ENCODE data around the gene PRSS53.
A peak's percentile ranks its signal among the peaks of the same experiment; 100 is the strongest.

PRSS53 gene

GRCh38 chr16:31061813-31062440 lies 26.8 kb downstream of the PRSS53 start:
- Mint-ChIP-seq H3K27ac (no peak overlapping the region), H3K9me3 (no peaks in the 10 kb centered on the region), H3K4me3 (no peak overlapping the region), H3K4me1 (peaks cover 37% of the 10 kb centered on the region), H3K36me3 (peaks cover 9% of the 10 kb centered on the region), H3K27me3 (no peaks in the 10 kb centered on the region)

DNA sequence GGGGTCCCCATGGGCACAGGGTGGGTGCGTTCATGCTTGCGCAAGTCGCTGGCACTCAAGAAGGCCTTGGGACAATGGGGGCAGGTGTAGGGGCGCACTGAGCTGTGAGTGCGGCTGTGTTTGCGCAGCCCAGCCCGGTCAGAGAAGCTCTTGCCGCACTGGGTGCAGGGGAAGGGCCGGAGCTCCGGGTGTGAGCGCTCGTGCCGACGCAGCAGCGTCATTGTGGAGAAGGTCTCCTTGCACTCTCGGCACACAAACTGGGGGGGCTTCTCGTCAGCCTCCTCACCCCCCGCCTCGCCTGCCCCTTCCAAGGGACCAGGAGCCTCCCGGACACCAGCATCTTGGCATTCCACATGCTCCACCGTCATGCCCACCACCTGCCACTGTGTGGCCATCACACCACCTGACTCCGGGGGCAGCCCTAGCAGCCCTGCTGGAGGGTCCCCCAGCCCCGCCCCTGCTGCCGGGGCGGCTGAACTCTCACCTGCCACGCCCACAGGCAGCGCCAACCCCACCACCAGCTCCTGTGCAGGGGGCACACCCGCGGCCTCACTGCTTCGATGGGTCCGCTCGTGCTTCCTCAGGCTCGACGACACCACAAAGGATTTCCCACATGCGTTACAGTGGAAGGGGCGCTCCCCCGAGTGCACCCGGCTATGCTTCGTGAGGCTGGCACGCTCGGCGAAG lies 27.5 kb downstream of the PRSS53 start:
- H3K9me3 Mint-ChIP-seq, result no peaks in the 10 kb centered on the region
- no peaks in the 10 kb centered on the region for H3K27me3 Mint-ChIP-seq
- peaks cover 32% of the 10 kb centered on the region for H3K4me1 Mint-ChIP-seq
- no peak overlapping the region for H3K4me3 Mint-ChIP-seq
- H3K27ac Mint-ChIP-seq, result no peak overlapping the region
- peaks cover 9% of the 10 kb centered on the region for H3K36me3 Mint-ChIP-seq

- peaks cover 2% of the 10 kb centered on the region for H3K36me3 Mint-ChIP-seq
- H3K27ac Mint-ChIP-seq, result no peak overlapping the region
- H3K4me1 Mint-ChIP-seq, result no peaks in the 10 kb centered on the region
- no peaks in the 10 kb centered on the region for H3K27me3 Mint-ChIP-seq
- H3K4me3 Mint-ChIP-seq, result no peak overlapping the region
- no peaks in the 10 kb centered on the region for H3K9me3 Mint-ChIP-seq
These were observed 33.1 kb downstream of the PRSS53 start for GRCh38 chr16:31055613-31056012.

- no peaks in the 10 kb centered on the region for H3K4me1 Mint-ChIP-seq
- H3K36me3 Mint-ChIP-seq, result no peaks in the 10 kb centered on the region
- no peak overlapping the region for H3K27ac Mint-ChIP-seq
- H3K4me3 Mint-ChIP-seq, result no peak overlapping the region
- no peaks in the 10 kb centered on the region for H3K9me3 Mint-ChIP-seq
- no peaks in the 10 kb centered on the region for H3K27me3 Mint-ChIP-seq
These were observed 36.6 kb downstream of the PRSS53 start for GRCh38 chr16:31052114-31052513.

DNA sequence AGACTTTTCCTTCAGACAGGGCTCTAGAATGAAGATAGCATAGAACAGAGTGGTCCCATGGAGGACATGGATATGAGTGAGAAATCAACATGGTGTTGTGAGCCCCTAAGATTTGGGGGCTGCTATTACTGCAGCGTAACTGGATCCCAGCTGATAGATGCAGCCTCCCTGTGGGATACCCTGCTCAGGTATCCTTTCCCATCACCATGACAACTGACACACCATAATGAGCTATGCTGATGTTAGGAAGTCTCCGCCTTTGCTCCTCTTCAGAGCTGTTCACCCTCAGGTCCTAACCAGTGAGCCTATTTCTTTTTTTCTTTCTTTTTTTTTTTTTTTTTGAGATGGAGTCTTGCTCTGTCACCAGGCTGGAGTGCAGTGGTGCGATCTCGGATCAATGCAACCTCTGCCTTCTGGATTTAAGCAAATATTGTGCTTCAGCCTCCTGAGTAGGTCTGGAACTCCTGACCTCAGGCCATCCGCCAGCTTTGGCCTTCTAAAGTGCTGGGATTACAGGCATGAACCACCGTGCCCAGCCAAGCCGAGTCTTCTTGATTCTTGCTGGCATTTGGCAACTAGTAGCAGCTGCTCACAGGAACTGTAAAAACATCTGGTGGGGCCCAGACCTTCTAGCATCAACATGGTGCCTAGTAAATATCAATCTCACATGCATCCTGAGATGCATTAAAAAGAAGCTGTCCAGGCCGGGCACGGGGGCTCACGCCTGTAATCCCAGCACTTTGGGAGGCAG lies 38.3 kb downstream of the PRSS53 start:
- Mint-ChIP-seq H3K4me3 (no peak overlapping the region), H3K4me1 (no peaks in the 10 kb centered on the region), H3K36me3 (no peaks in the 10 kb centered on the region), H3K27ac (no peak overlapping the region), H3K9me3 (no peaks in the 10 kb centered on the region), H3K27me3 (no peaks in the 10 kb centered on the region)

GRCh38 chr16:31043898-31044481 lies 44.8 kb downstream of the PRSS53 start:
- H3K27me3 Mint-ChIP-seq, result no peaks in the 10 kb centered on the region
- no peaks in the 10 kb centered on the region for H3K4me1 Mint-ChIP-seq
- no peak overlapping the region for H3K4me3 Mint-ChIP-seq
- H3K9me3 Mint-ChIP-seq, result no peaks in the 10 kb centered on the region
- H3K36me3 Mint-ChIP-seq, result no peaks in the 10 kb centered on the region
- H3K27ac Mint-ChIP-seq, result no peak overlapping the region

DNA sequence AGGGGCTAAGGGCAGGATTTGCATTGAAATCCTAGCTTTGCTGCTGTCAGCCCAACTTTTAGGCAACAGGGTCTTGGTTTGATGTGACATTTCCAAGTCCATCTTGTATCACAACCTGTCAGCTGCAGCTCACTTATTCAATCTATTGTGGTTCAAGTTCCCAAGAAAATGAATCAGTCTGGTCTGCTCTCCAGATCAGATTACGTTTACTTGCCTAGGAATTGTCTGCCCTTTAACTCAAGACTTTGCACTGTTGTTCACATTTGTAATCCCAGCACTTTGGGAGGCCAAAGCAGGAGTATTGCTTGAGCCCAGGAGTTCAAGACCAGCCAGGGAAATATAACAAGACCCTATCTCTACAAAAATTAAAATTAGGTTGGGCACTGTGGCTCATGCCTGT lies 45.4 kb downstream of the PRSS53 start:
- Mint-ChIP-seq H3K27me3 (no peaks in the 10 kb centered on the region), H3K36me3 (no peaks in the 10 kb centered on the region), H3K4me1 (no peaks in the 10 kb centered on the region), H3K9me3 (no peaks in the 10 kb centered on the region), H3K27ac (no peak overlapping the region), H3K4me3 (no peak overlapping the region)

- H3K36me3 Mint-ChIP-seq, result no peaks in the 10 kb centered on the region
- H3K9me3 Mint-ChIP-seq, result no peaks in the 10 kb centered on the region
- H3K27ac Mint-ChIP-seq, result no peak overlapping the region
- no peaks in the 10 kb centered on the region for H3K4me1 Mint-ChIP-seq
- no peaks in the 10 kb centered on the region for H3K27me3 Mint-ChIP-seq
- H3K4me3 Mint-ChIP-seq, result no peak overlapping the region
These were observed 45.9 kb downstream of the PRSS53 start for GRCh38 chr16:31042866-31043265.

- Mint-ChIP-seq H3K4me3 (no peak overlapping the region), H3K9me3 (no peaks in the 10 kb centered on the region), H3K27ac (no peak overlapping the region), H3K36me3 (no peaks in the 10 kb centered on the region), H3K27me3 (no peaks in the 10 kb centered on the region), H3K4me1 (peaks cover 14% of the 10 kb centered on the region)
These were observed 49.8 kb downstream of the PRSS53 start for GRCh38 chr16:31038993-31039392.

- Mint-ChIP-seq H3K9me3 (no peaks in the 10 kb centered on the region), H3K4me1 (peaks cover 24% of the 10 kb centered on the region), H3K4me3 (no peak overlapping the region), H3K27me3 (no peaks in the 10 kb centered on the region), H3K36me3 (no peaks in the 10 kb centered on the region), H3K27ac (no peak overlapping the region)
These were observed 52.1 kb downstream of the PRSS53 start for GRCh38 chr16:31036691-31037090.

GRCh38 chr16:31033709-31034492 lies 54.8 kb downstream of the PRSS53 start:
- Mint-ChIP-seq H3K4me1 (peaks cover 25% of the 10 kb centered on the region), H3K27ac (peak overlapping the region; percentile 95), H3K36me3 (no peaks in the 10 kb centered on the region), H3K27me3 (no peaks in the 10 kb centered on the region), H3K9me3 (no peaks in the 10 kb centered on the region), H3K4me3 (peak overlapping the region; percentile 95)

Measured in activated naive CD4-positive, alpha-beta T cell treated with anti-CD3 and anti-CD28 coated beads, Interleukin-2, amount 50 U/mL, for 24 hours (primary cell).